Measurements from ENCODE around the gene PRKN. TPM values are rescaled to one million over a fixed set of nuclear protein-coding genes. Genes with fewer than 3 reads are reported as not detected.

PRKN gene
- total RNA-seq, 1 experiment from 2014 or later, result 0.34 TPM

DNA sequence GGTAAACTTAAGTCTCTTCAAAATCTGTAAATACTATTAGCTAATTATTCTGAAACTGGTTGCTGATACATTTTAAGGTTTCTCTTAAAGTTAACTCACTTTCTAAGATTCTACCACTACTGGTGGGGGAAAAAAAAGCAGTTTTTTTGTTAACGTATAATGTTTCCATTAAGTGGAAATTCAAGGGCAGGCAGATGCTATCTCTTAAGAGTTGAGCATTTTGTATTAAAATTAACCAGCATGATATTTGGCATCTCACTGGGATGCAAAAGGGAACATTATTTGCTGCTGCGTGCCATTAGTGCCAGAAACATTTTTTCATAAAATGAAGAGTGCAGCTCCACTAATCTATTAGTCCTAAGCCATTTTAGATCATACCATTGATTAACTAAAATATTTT lies 246.2 kb downstream of the PRKN start:
- no peaks in the 10 kb centered on the region for H3K36me3 Mint-ChIP-seq (ENCODE audit: insufficient read depth, unreplicated experiment)
- H3K4me1 Mint-ChIP-seq (ENCODE audit: low read depth, unreplicated experiment), result no peaks in the 10 kb centered on the region
- Histone ChIP-seq H3K4me1 (no peaks in the 10 kb centered on the region), H3K9me3 (no peaks in the 10 kb centered on the region), H3K4me3 (ENCODE audit: low read depth, low read length) (no peak overlapping the region), H3K36me3 (ENCODE audit: control insufficient read depth, insufficient read depth, low read length) (no peaks in the 10 kb centered on the region), H3K27me3 (replicated peaks; ENCODE audit: control insufficient read depth, insufficient read depth, low read length) (no peaks in the 10 kb centered on the region; the same call in 1 of the 2 replicates)
- TF ChIP-seq, protein P1, sequence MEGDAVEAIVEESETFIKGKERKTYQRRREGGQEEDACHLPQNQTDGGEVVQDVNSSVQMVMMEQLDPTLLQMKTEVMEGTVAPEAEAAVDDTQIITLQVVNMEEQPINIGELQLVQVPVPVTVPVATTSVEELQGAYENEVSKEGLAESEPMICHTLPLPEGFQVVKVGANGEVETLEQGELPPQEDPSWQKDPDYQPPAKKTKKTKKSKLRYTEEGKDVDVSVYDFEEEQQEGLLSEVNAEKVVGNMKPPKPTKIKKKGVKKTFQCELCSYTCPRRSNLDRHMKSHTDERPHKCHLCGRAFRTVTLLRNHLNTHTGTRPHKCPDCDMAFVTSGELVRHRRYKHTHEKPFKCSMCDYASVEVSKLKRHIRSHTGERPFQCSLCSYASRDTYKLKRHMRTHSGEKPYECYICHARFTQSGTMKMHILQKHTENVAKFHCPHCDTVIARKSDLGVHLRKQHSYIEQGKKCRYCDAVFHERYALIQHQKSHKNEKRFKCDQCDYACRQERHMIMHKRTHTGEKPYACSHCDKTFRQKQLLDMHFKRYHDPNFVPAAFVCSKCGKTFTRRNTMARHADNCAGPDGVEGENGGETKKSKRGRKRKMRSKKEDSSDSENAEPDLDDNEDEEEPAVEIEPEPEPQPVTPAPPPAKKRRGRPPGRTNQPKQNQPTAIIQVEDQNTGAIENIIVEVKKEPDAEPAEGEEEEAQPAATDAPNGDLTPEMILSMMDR (IDR thresholded peaks at IDR 0.05; ENCODE audit: insufficient read depth in 1 of 2, low read depth in 1 of 2, low read length in 1 of 2, severe bottlenecking in 1 of 2, unreplicated experiment in 1 of 2), result no peak
- H3K27ac Mint-ChIP-seq (ENCODE audit: unreplicated experiment), result no peak overlapping the region
- H3K9me3 Mint-ChIP-seq (ENCODE audit: unreplicated experiment), result no peaks in the 10 kb centered on the region
- no TSS peak for BruUV-seq (replicated peaks)
- ChIA-PET POLR2A (no interaction called here), CTCF (no interaction called here)
- DNase-seq, result no peak
- H3K4me3 Mint-ChIP-seq (ENCODE audit: unreplicated experiment), result no peak overlapping the region
- intact Hi-C loops (cut with micrococcal nuclease; ENCODE audit: unreplicated experiment), result no loop called here
- no peaks in the 10 kb centered on the region for H3K27me3 Mint-ChIP-seq (ENCODE audit: insufficient read depth, unreplicated experiment)

DNA sequence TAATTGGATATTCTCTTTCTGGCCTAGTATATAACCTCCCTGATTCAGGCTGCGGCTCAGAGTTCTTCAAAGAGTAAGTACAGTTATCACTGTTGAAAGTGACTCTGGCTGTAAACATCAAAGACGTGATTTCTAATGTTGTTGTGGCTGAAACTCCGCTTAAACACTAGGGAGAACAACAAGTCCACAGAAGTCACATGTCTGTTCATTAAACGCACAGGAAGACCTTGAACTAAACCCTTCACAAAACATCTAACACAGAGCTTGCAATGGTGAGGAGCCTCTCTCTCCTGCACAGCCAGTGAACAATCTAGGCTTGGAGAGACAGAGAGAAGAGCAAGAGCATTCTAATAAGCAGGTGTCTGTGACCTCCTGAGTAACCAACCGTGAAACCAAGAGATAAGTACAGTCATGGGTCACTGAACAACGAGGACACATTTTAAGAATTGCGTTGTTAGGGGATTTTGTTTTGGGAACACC lies 249.3 kb downstream of the PRKN start:
- TF ChIP-seq, protein P1 (IDR thresholded peaks at IDR 0.05; ENCODE audit: insufficient read depth in 1 of 2, low read depth in 1 of 2, low read length in 1 of 2, severe bottlenecking in 1 of 2, unreplicated experiment in 1 of 2), result no peak
- Mint-ChIP-seq H3K4me3 (ENCODE audit: unreplicated experiment) (no peak overlapping the region), H3K36me3 (ENCODE audit: insufficient read depth, unreplicated experiment) (no peaks in the 10 kb centered on the region), H3K27ac (ENCODE audit: unreplicated experiment) (no peak overlapping the region), H3K9me3 (ENCODE audit: unreplicated experiment) (no peaks in the 10 kb centered on the region), H3K4me1 (ENCODE audit: low read depth, unreplicated experiment) (no peaks in the 10 kb centered on the region), H3K27me3 (ENCODE audit: insufficient read depth, unreplicated experiment) (no peaks in the 10 kb centered on the region)
- no TSS peak for BruUV-seq (replicated peaks)
- no peaks in the 10 kb centered on the region for H3K36me3 ChIP-seq (ENCODE audit: control insufficient read depth, insufficient read depth, low read length)
- H3K4me1 ChIP-seq, result no peaks in the 10 kb centered on the region
- intact Hi-C loops (cut with micrococcal nuclease; ENCODE audit: unreplicated experiment), result no loop called here
- ChIA-PET POLR2A (no interaction called here), CTCF (no interaction called here)
- no peak overlapping the region for H3K4me3 ChIP-seq (ENCODE audit: low read depth, low read length)
- no peaks in the 10 kb centered on the region; the same call in 1 of the 2 replicates for H3K27me3 ChIP-seq (replicated peaks; ENCODE audit: control insufficient read depth, insufficient read depth, low read length)
- H3K9me3 ChIP-seq, result no peaks in the 10 kb centered on the region
- DNase-seq, result no peak

DNA sequence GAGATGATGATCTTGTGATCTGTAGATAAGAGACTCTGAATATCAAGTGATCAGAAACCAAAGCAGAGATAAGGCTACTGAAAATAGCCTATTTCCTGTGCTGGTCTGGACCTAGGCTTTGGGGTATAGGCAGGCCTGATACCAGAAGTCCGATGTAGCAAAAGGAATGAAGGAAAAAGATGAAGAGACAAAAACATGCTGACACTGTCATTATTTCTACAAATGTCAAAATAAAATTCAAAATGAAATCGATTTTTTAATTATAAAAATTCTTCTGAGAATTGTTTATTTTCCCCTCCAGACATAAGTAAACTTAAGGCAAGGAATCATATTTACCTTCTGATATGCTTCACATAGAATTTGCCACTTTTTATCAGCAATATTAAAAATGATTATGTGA lies 252.8 kb downstream of the PRKN start:
- H3K4me3 ChIP-seq (ENCODE audit: low read depth, low read length), result no peak overlapping the region
- Mint-ChIP-seq H3K27me3 (ENCODE audit: insufficient read depth, unreplicated experiment) (no peaks in the 10 kb centered on the region), H3K4me3 (ENCODE audit: unreplicated experiment) (no peak overlapping the region), H3K27ac (ENCODE audit: unreplicated experiment) (no peak overlapping the region), H3K4me1 (ENCODE audit: low read depth, unreplicated experiment) (no peaks in the 10 kb centered on the region), H3K36me3 (ENCODE audit: insufficient read depth, unreplicated experiment) (no peaks in the 10 kb centered on the region), H3K9me3 (ENCODE audit: unreplicated experiment) (no peaks in the 10 kb centered on the region)
- no peaks in the 10 kb centered on the region for H3K36me3 ChIP-seq (ENCODE audit: control insufficient read depth, insufficient read depth, low read length)
- no peaks in the 10 kb centered on the region for H3K4me1 ChIP-seq
- no TSS peak for BruUV-seq (replicated peaks)
- H3K9me3 ChIP-seq, result no peaks in the 10 kb centered on the region
- TF ChIP-seq, protein P1 (IDR thresholded peaks at IDR 0.05; ENCODE audit: insufficient read depth in 1 of 2, low read depth in 1 of 2, low read length in 1 of 2, severe bottlenecking in 1 of 2, unreplicated experiment in 1 of 2), result no peak
- ChIA-PET POLR2A (no interaction called here), CTCF (no interaction called here)
- H3K27me3 ChIP-seq (replicated peaks; ENCODE audit: control insufficient read depth, insufficient read depth, low read length), result no peaks in the 10 kb centered on the region; the same call in 1 of the 2 replicates
- intact Hi-C loops (cut with micrococcal nuclease; ENCODE audit: unreplicated experiment), result no loop called here
- DNase-seq, result no peak
